ENCODE data around the gene TSHZ2. TPM values are rescaled to one million over a fixed set of nuclear protein-coding genes. Genes with fewer than 3 reads are reported as not detected.
A peak's percentile ranks its signal among the peaks of the same experiment; 100 is the strongest.

The TSHZ2 gene
- total and polyA plus RNA-seq, 2 experiments from 2014 or later = 10.4 to 32.0 TPM

GRCh38 chr20:53227523-53227922, 255.4 kb downstream of the TSHZ2 start:
- TF ChIP-seq CTCF (IDR thresholded peaks at IDR 0.05; ENCODE audit: low read depth, low read length) = no peak
- H3K27ac ChIP-seq = no peak overlapping the region
- no peaks in the 10 kb centered on the region for H3K9me3 ChIP-seq (ENCODE audit: low read depth)
- peak in 1 of 2 donors; percentile 34 for DNase-seq (ENCODE audit: low read depth in 1 of 2, low spot score in 1 of 2)
- no peaks in the 10 kb centered on the region for H3K4me1 ChIP-seq (ENCODE audit: low read depth)
- H3K27me3 ChIP-seq = no peaks in the 10 kb centered on the region
- no peaks in the 10 kb centered on the region for H3K36me3 ChIP-seq
- no peak overlapping the region for H3K4me3 ChIP-seq

DNA sequence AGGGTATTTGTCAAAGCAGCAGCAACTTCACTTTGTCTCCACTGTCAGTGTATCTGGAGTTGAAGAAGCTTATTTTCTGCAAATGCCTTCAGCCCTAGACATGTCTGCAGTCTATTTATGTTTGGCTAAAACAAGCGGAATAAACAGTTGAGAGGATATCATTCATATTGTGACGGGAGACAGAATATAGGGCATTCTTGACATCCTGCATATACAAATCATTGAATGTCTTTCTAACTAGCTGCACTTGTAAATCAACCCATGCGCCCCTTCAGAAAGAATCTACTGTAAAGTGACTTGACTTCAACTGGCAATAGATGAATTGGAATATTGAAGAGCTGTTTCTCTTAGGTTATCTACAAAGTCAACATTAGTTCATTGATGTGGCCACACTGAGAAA, 258.9 kb downstream of the TSHZ2 start:
- Histone ChIP-seq H3K27me3 (no peaks in the 10 kb centered on the region), H3K9me3 (ENCODE audit: low read depth) (no peaks in the 10 kb centered on the region), H3K4me1 (ENCODE audit: low read depth) (no peaks in the 10 kb centered on the region), H3K27ac (no peak overlapping the region), H3K36me3 (no peaks in the 10 kb centered on the region), H3K4me3 (no peak overlapping the region)
- TF ChIP-seq CTCF (IDR thresholded peaks at IDR 0.05; ENCODE audit: low read depth, low read length) = no peak
- no peak for DNase-seq (ENCODE audit: low read depth in 1 of 2, low spot score in 1 of 2)

DNA sequence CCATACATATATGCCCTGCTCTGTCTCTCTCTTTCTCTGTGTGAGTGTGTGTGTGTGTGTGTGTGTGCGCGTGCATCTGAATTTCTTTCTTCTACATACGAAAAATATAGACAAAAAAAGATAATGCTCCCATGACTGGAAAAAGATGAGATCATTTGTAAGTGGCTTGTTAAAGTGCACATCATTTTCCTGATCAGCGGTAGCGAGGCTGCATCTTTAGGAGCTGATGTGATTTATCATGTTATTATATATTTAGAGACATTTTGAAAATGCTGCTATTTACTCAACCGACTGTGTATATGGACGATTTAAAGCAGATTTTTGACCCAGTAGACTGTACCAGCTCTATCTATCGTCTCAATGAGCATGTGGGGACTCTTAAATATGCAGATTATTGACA, 265.3 kb downstream of the TSHZ2 start:
- Histone ChIP-seq H3K9me3 (ENCODE audit: low read depth) (no peaks in the 10 kb centered on the region), H3K4me3 (no peak overlapping the region), H3K36me3 (no peaks in the 10 kb centered on the region), H3K27ac (no peak overlapping the region), H3K4me1 (ENCODE audit: low read depth) (no peaks in the 10 kb centered on the region), H3K27me3 (no peaks in the 10 kb centered on the region)
- no peak for DNase-seq (ENCODE audit: low read depth in 1 of 2, low spot score in 1 of 2)
- TF ChIP-seq CTCF (IDR thresholded peaks at IDR 0.05; ENCODE audit: low read depth, low read length) = no peak

- Histone ChIP-seq H3K9me3 (ENCODE audit: low read depth) (no peaks in the 10 kb centered on the region), H3K27ac (no peak overlapping the region), H3K36me3 (no peaks in the 10 kb centered on the region), H3K27me3 (no peaks in the 10 kb centered on the region), H3K4me1 (ENCODE audit: low read depth) (no peaks in the 10 kb centered on the region), H3K4me3 (no peak overlapping the region)
- DNase-seq (ENCODE audit: low read depth in 1 of 2, low spot score in 1 of 2) = peak in 1 of 2 donors; percentile 12
- no peak for TF ChIP-seq CTCF (IDR thresholded peaks at IDR 0.05; ENCODE audit: low read depth, low read length)
Measured at GRCh38 chr20:53238121-53238660, 266.0 kb downstream of the TSHZ2 start.

DNA sequence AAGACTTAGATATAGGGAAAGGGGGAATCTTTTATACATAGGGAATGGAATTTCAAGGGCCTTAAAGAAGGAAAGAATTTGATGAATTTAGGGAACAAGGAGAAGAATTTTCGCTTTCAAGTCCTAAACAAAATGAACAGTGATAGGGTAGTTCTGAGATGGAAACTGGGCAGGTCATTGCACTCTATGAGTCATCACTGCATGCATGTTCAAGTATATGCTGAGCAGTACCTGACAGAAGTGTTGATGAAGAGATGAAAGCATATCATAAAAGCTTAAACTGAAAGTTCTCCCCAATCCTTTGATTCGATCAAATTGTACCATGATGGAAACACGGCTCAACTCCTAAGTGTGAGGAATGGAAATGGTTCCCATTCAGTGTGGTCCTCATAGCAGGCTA, 271.0 kb downstream of the TSHZ2 start:
- no peak overlapping the region for H3K4me3 ChIP-seq
- H3K27me3 ChIP-seq = no peaks in the 10 kb centered on the region
- TF ChIP-seq CTCF (IDR thresholded peaks at IDR 0.05; ENCODE audit: low read depth, low read length) = no peak
- DNase-seq (ENCODE audit: low read depth in 1 of 2, low spot score in 1 of 2) = no peak
- H3K9me3 ChIP-seq (ENCODE audit: low read depth) = no peaks in the 10 kb centered on the region
- H3K4me1 ChIP-seq (ENCODE audit: low read depth) = no peaks in the 10 kb centered on the region
- no peak overlapping the region for H3K27ac ChIP-seq
- H3K36me3 ChIP-seq = no peaks in the 10 kb centered on the region

DNA sequence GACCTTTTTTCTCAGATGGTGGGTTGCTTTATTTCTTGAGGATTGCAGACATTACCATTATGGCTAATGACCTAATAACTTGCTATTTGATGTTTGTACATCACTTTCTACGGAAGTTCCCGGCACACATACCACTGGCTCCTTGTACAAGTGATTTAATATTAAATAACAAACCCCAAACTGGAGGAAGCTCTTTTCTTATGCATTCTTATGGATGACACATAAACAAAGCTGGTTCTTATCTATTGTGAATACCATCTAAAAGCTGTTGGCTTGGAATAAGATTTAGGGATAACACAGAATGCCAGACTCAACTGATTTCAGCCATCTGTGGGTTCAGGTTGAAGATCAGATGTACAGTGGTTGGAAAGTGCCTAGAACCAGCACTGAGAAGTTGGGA, 272.6 kb downstream of the TSHZ2 start:
- no peak for TF ChIP-seq CTCF (IDR thresholded peaks at IDR 0.05; ENCODE audit: low read depth, low read length)
- Histone ChIP-seq H3K27me3 (no peaks in the 10 kb centered on the region), H3K4me1 (ENCODE audit: low read depth) (no peaks in the 10 kb centered on the region), H3K4me3 (no peak overlapping the region), H3K9me3 (ENCODE audit: low read depth) (no peaks in the 10 kb centered on the region), H3K36me3 (no peaks in the 10 kb centered on the region), H3K27ac (no peak overlapping the region)
- DNase-seq (ENCODE audit: low read depth in 1 of 2, low spot score in 1 of 2) = no peak

Data from cardiac muscle cell (in vitro differentiated cells and primary cell).